Kidney (tissue), 14 donors: ENCODE results near the gene IL12A. TPM values are rescaled to one million over a fixed set of nuclear protein-coding genes. Genes with fewer than 3 reads are reported as not detected.
A peak's percentile ranks its signal among the peaks of the same experiment; 100 is the strongest.

Source experiments
- DNase-seq, 5 donors: peaks; one replicate each; pipeline ENCODE4 v3.0.0-alpha.2; 2013 to 2020
- FAIRE-seq: peaks from 2 replicates; lab custom pipeline; 2012; peaks lifted over from hg19 to GRCh38; lab: Jason Lieb, UNC
- H3K27ac ChIP-seq, 2 donors: one replicate each; pipeline ENCODE4 v1.7.0; 2013; ENCODE audit warnings: low read depth in 2 of 2, low read length in 2 of 2, inconsistent platforms in 1 of 2
- H3K27me3 ChIP-seq: one replicate; pipeline ENCODE4 v1.7.1; 2013; ENCODE audit warnings: low read length, inconsistent platforms; ENCODE audit not compliant: control insufficient read depth, insufficient read depth
- H3K36me3 ChIP-seq, 3 donors: one replicate each; pipeline versions ENCODE4 v1.7.0 to v1.7.1; 2013; ENCODE audit warnings: low read length in 3 of 3, control low read depth in 1 of 3, inconsistent platforms in 1 of 3; ENCODE audit not compliant: insufficient read depth in 3 of 3, control insufficient read depth in 2 of 3
- H3K4me1 ChIP-seq, 3 donors: one replicate each; pipeline versions ENCODE4 v1.7.0 to v1.7.1; 2013; ENCODE audit warnings: low read length in 3 of 3, inconsistent platforms in 1 of 3, low read depth in 1 of 3; ENCODE audit not compliant: control insufficient read depth in 2 of 3, insufficient read depth in 2 of 3
- H3K4me3 ChIP-seq, 3 donors: one replicate each; pipeline versions ENCODE4 v1.7.0 to v1.8.1; 2013; ENCODE audit warnings: low read length in 3 of 3, control low read depth in 1 of 3, inconsistent platforms in 1 of 3
- H3K9ac ChIP-seq, 3 donors: one replicate each; pipeline versions ENCODE4 v1.7.0 to v1.7.1; 2013; ENCODE audit warnings: low read length in 3 of 3, control low read depth in 1 of 3, inconsistent platforms in 1 of 3
- H3K9me3 ChIP-seq, 3 donors: one replicate each; pipeline versions ENCODE4 v1.7.0 to v1.7.1; 2013; ENCODE audit warnings: low read length in 3 of 3, control low read depth in 1 of 3, inconsistent platforms in 1 of 3; ENCODE audit not compliant: control insufficient read depth in 2 of 3, insufficient read depth in 1 of 3
- CTCF ChIP-seq: IDR thresholded peaks from 3 replicates; pipeline ENCODE4 v1.5.1; 2012; ENCODE audit warnings: mild to moderate bottlenecking, moderate library complexity, borderline replicate concordance; ENCODE audit not compliant: insufficient read depth; ENCODE audit errors: extremely low read depth
- intact Hi-C: fragments of 100-400 bp; cut with DNase I; formaldehyde crosslinking; loops from one replicate; pipeline ENCODE4 v1.11.1; 2022
- polyA plus RNA-seq: library from polyadenylated mRNA; stranded (reverse); fragments of 350-450 nt; fragmentation: Illumina TruSeq; extraction: RNeasy Lipid Tissue Mini Kit (QIAGEN cat#74804); gene quantifications from one replicate; pipeline ENCODE4 v1.2.3, GENCODE V29; 2014; ENCODE audit warnings: low read depth, low replicate concordance; ENCODE audit not compliant: insufficient read depth
- total RNA-seq: library from RNA; stranded (reverse); fragmentation: NEBNext Ultra II Directional; extraction: Animal tissue kit (Norgen Biotek cat#: 25700); gene quantifications from one replicate; pipeline ENCODE4 v1.2.1, GENCODE V29; 2021
- donor health status: control.
- donor health status: control.
- donor health status: control.
- donor health status: control.
- donor health status: control.
- donor health status: DM: yes; HTN: yes; CAD: no.
- donor health status: Normal renal cell carcinoma (clear cell type).

Gene IL12A
- total and polyA plus RNA-seq, 2 donors from 2014 or later = 0.22 TPM; not detected in 1

GRCh38 chr3:160006282-160007163, 17.9 kb downstream of the IL12A start:
- intact Hi-C loops = loop anchor here (10.0 kb wide), 1 partner anchor 112 kb away; no protein-coding TSS in a partner anchor
- no peak overlapping the region for H3K27ac ChIP-seq
- DNase-seq (peak in 4 of 5 donors; percentile 51 to 82 (median 66)), FAIRE-seq (no peak)
- peak; percentile 75 for TF ChIP-seq CTCF
- H3K9ac ChIP-seq = no peak overlapping the region
- no peaks in the 10 kb centered on the region for H3K4me1 ChIP-seq
- H3K27me3 ChIP-seq = no peaks in the 10 kb centered on the region
- no peaks in the 10 kb centered on the region for H3K9me3 ChIP-seq
- H3K4me3 ChIP-seq = no peak overlapping the region
- no peaks in the 10 kb centered on the region for H3K36me3 ChIP-seq

GRCh38 chr3:160008961-160009360, 20.3 kb downstream of the IL12A start:
- intact Hi-C loops = loop anchor here (10.0 kb wide), 1 partner anchor 114 kb away; no protein-coding TSS in a partner anchor
- H3K27ac ChIP-seq = no peak overlapping the region
- H3K9ac ChIP-seq = no peak overlapping the region
- no peaks in the 10 kb centered on the region for H3K9me3 ChIP-seq
- TF ChIP-seq CTCF = no peak
- no peaks in the 10 kb centered on the region for H3K4me1 ChIP-seq
- DNase-seq (no peak), FAIRE-seq (no peak)
- no peaks in the 10 kb centered on the region for H3K36me3 ChIP-seq
- H3K27me3 ChIP-seq = no peaks in the 10 kb centered on the region
- H3K4me3 ChIP-seq = no peak overlapping the region

- no peak overlapping the region for H3K4me3 ChIP-seq
- no peak for DNase-seq
- no peak overlapping the region for H3K27ac ChIP-seq
- intact Hi-C loops = loop anchor here (10.0 kb wide), 1 partner anchor 115 kb away; no protein-coding TSS in a partner anchor
- no peak for TF ChIP-seq CTCF
- H3K9ac ChIP-seq = no peak overlapping the region
- no peaks in the 10 kb centered on the region for H3K9me3 ChIP-seq
- no peaks in the 10 kb centered on the region for H3K36me3 ChIP-seq
- no peaks in the 10 kb centered on the region for H3K4me1 ChIP-seq
- no peaks in the 10 kb centered on the region for H3K27me3 ChIP-seq
- no peak for FAIRE-seq
These were observed 20.9 kb downstream of the IL12A start for GRCh38 chr3:160009525-160009924.
